Mesothelial cell of epicardium (in vitro differentiated cells): ENCODE data around the gene RBM15. TPM values are rescaled to one million over a fixed set of nuclear protein-coding genes. Genes with fewer than 3 reads are reported as not detected.

Experiments
- DNase-seq, 2 experiments: peaks; one replicate each; pipeline ENCODE4 v3.0.0; 2021; ENCODE audit warnings: low spot score in 2 of 2; ENCODE audit not compliant: unreplicated experiment in 2 of 2
- H3K27ac Mint-ChIP-seq: 2 replicates; pipeline ENCODE4 v1.8.0; 2021; ENCODE audit warnings: mixed read lengths
- H3K27me3 Mint-ChIP-seq: 2 replicates; pipeline ENCODE4 v1.8.0; 2021; ENCODE audit warnings: low read depth, mixed read lengths
- H3K36me3 Mint-ChIP-seq: 2 replicates; pipeline ENCODE4 v1.8.0; 2021; ENCODE audit warnings: mixed read lengths
- H3K4me1 Mint-ChIP-seq: 2 replicates; pipeline ENCODE4 v1.8.0; 2021; ENCODE audit warnings: mixed read lengths
- H3K4me3 Mint-ChIP-seq: 2 replicates; pipeline ENCODE4 v1.8.0; 2021; ENCODE audit warnings: mild to moderate bottlenecking, moderate library complexity, mixed read lengths
- H3K9me3 Mint-ChIP-seq: 2 replicates; pipeline ENCODE4 v1.8.0; 2021; ENCODE audit warnings: mixed read lengths
- CTCF ChIP-seq: fragments of 200-600 bp; sonication (generic); IDR thresholded peaks from one replicate; pipeline ENCODE4 v1.5.0; 2021; ENCODE audit warnings: antibody characterized with exemption; ENCODE audit not compliant: unreplicated experiment
- total RNA-seq: library from RNA; stranded (reverse); gene quantifications from 3 replicates; pipeline ENCODE4 v1.2.1, GENCODE V29; 2021

RBM15 gene
- total RNA-seq, 1 donor from 2014 or later = 41.0 TPM

- no peaks in the 10 kb centered on the region for H3K9me3 Mint-ChIP-seq
- no peak for DNase-seq
- H3K36me3 Mint-ChIP-seq = no peaks in the 10 kb centered on the region
- TF ChIP-seq CTCF = no peak
- H3K27me3 Mint-ChIP-seq = peaks cover 38% of the 10 kb centered on the region
- peaks cover 17% of the 10 kb centered on the region for H3K4me1 Mint-ChIP-seq
- peak overlapping the region; percentile 50 for H3K27ac Mint-ChIP-seq
- H3K4me3 Mint-ChIP-seq = no peak overlapping the region
These were observed 30.9 kb upstream of the RBM15 start for GRCh38 chr1:110308247-110308646.

GRCh38 chr1:110309139-110309538, 30.0 kb upstream of the RBM15 start:
- TF ChIP-seq CTCF = no peak
- no peaks in the 10 kb centered on the region for H3K9me3 Mint-ChIP-seq
- no peak overlapping the region for H3K27ac Mint-ChIP-seq
- H3K36me3 Mint-ChIP-seq = no peaks in the 10 kb centered on the region
- H3K4me1 Mint-ChIP-seq = peaks cover 17% of the 10 kb centered on the region
- no peak overlapping the region for H3K4me3 Mint-ChIP-seq
- no peak for DNase-seq
- H3K27me3 Mint-ChIP-seq = peaks cover 30% of the 10 kb centered on the region

- peaks cover 24% of the 10 kb centered on the region for H3K27me3 Mint-ChIP-seq
- H3K27ac Mint-ChIP-seq = no peak overlapping the region
- no peak for TF ChIP-seq CTCF
- DNase-seq = no peak
- H3K4me1 Mint-ChIP-seq = peaks cover 17% of the 10 kb centered on the region
- no peaks in the 10 kb centered on the region for H3K9me3 Mint-ChIP-seq
- H3K36me3 Mint-ChIP-seq = no peaks in the 10 kb centered on the region
- H3K4me3 Mint-ChIP-seq = no peak overlapping the region
These were observed 29.4 kb upstream of the RBM15 start for GRCh38 chr1:110309767-110310166.

- Mint-ChIP-seq H3K36me3 (no peaks in the 10 kb centered on the region), H3K27ac (no peak overlapping the region), H3K9me3 (no peaks in the 10 kb centered on the region), H3K27me3 (peaks cover 19% of the 10 kb centered on the region), H3K4me1 (peaks cover 17% of the 10 kb centered on the region), H3K4me3 (no peak overlapping the region)
- TF ChIP-seq CTCF = no peak
- no peak for DNase-seq
These were observed 28.9 kb upstream of the RBM15 start for GRCh38 chr1:110310300-110310699.

- H3K36me3 Mint-ChIP-seq = no peaks in the 10 kb centered on the region
- H3K9me3 Mint-ChIP-seq = no peaks in the 10 kb centered on the region
- peaks cover 15% of the 10 kb centered on the region for H3K27me3 Mint-ChIP-seq
- peak; percentile 76 for TF ChIP-seq CTCF
- peaks cover 17% of the 10 kb centered on the region for H3K4me1 Mint-ChIP-seq
- H3K4me3 Mint-ChIP-seq = no peak overlapping the region
- peak; percentile 62 to 82 for DNase-seq
- H3K27ac Mint-ChIP-seq = no peak overlapping the region
These were observed 26.7 kb upstream of the RBM15 start for GRCh38 chr1:110312188-110313121.
